Measurements from ENCODE around the gene TRIM56. TPM values are rescaled to one million over a fixed set of nuclear protein-coding genes. Genes with fewer than 3 reads are reported as not detected.
A peak's percentile ranks its signal among the peaks of the same experiment; 100 is the strongest.

Gene TRIM56
- total and polyA plus RNA-seq, 2 of the 13 experiments (the other 11 are each of a cell fraction or from before 2014, with no cell fraction given): 3.2 to 7.1 TPM

- TF ChIP-seq TFAP4 (IDR thresholded peaks at IDR 0.05; ENCODE audit: borderline replicate concordance, low read depth) (peak; percentile 95), ATM (IDR thresholded peaks at IDR 0.05; ENCODE audit: borderline replicate concordance) (no peak), ARID2 (CRISPR knock-in tag; IDR thresholded peaks at IDR 0.05; ENCODE audit: borderline replicate concordance) (no peak), TRAFD1 (CRISPR knock-in tag; IDR thresholded peaks at IDR 0.05; ENCODE audit: borderline replicate concordance) (0 out of 2 replicates have a peak, but pooled peaks have one; percentile 35), KMT2B (CRISPR knock-in tag; IDR thresholded peaks at IDR 0.05) (no peak), ARID4A (CRISPR knock-in tag; IDR thresholded peaks at IDR 0.05; ENCODE audit: borderline replicate concordance) (peak; percentile 51; the same call in 1 of the 2 replicates), SRSF1 (optimal IDR thresholded peaks at IDR 0.05; ENCODE audit: low read depth, low read length) (no peak), GFI1 (CRISPR knock-in tag; IDR thresholded peaks at IDR 0.05; ENCODE audit: borderline replicate concordance) (peak; percentile 53; the same call in 1 of the 2 replicates), GABPB1 (CRISPR knock-in tag; IDR thresholded peaks at IDR 0.05) (peak; percentile 50), HNF4G (IDR thresholded peaks at IDR 0.05; ENCODE audit: borderline replicate concordance, low read depth, low read length) (no peak), HNF4G (CRISPR knock-in tag; IDR thresholded peaks at IDR 0.05; ENCODE audit: borderline replicate concordance, low read depth) (no peak), ATAD3A (CRISPR knock-in tag; IDR thresholded peaks at IDR 0.05) (no peak), MIXL1 (CRISPR knock-in tag; IDR thresholded peaks at IDR 0.05) (peak; percentile 49; the same call in 1 of the 2 replicates)
- TF ChIP-seq, protein P1, sequence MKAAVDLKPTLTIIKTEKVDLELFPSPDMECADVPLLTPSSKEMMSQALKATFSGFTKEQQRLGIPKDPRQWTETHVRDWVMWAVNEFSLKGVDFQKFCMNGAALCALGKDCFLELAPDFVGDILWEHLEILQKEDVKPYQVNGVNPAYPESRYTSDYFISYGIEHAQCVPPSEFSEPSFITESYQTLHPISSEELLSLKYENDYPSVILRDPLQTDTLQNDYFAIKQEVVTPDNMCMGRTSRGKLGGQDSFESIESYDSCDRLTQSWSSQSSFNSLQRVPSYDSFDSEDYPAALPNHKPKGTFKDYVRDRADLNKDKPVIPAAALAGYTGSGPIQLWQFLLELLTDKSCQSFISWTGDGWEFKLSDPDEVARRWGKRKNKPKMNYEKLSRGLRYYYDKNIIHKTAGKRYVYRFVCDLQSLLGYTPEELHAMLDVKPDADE (CRISPR knock-in tag; IDR thresholded peaks at IDR 0.05): no peak
- TF ChIP-seq, protein P2, sequence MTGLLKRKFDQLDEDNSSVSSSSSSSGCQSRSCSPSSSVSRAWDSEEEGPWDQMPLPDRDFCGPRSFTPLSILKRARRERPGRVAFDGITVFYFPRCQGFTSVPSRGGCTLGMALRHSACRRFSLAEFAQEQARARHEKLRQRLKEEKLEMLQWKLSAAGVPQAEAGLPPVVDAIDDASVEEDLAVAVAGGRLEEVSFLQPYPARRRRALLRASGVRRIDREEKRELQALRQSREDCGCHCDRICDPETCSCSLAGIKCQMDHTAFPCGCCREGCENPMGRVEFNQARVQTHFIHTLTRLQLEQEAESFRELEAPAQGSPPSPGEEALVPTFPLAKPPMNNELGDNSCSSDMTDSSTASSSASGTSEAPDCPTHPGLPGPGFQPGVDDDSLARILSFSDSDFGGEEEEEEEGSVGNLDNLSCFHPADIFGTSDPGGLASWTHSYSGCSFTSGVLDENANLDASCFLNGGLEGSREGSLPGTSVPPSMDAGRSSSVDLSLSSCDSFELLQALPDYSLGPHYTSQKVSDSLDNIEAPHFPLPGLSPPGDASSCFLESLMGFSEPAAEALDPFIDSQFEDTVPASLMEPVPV (CRISPR knock-in tag; IDR thresholded peaks at IDR 0.05): no peak
Observed at GRCh38 chr7:101124376-101125056, 39.2 kb downstream of the TRIM56 start (continued).
